Measurements from ENCODE around the gene TNIK. TPM values are rescaled to one million over a fixed set of nuclear protein-coding genes. Genes with fewer than 3 reads are reported as not detected.

Gene TNIK
- total and polyA plus RNA-seq, 2 donors from 2014 or later = 3.6 to 48.9 TPM

GRCh38 chr3:171227828-171228227, 232.4 kb downstream of the TNIK start:
- no peak for TF ChIP-seq CTCF (IDR thresholded peaks at IDR 0.05; ENCODE audit: borderline replicate concordance, extremely low read depth, insufficient read depth)
- no peaks in the 10 kb centered on the region for H3K4me1 ChIP-seq (ENCODE audit: control insufficient read depth in 2 of 3, insufficient read depth in 2 of 3, low read depth in 1 of 3, low read length in 3 of 3)
- H3K9ac ChIP-seq (ENCODE audit: low read length in 3 of 3) = no peak overlapping the region
- no peaks in the 10 kb centered on the region for H3K36me3 ChIP-seq (ENCODE audit: control insufficient read depth in 2 of 3, insufficient read depth in 3 of 3, low read length in 3 of 3)
- intact Hi-C loops (cut with DNase I) = no loop called here
- FAIRE-seq = no peak
- H3K27me3 ChIP-seq (ENCODE audit: control insufficient read depth, insufficient read depth, low read length) = no peaks in the 10 kb centered on the region
- H3K4me3 ChIP-seq (ENCODE audit: low read length in 3 of 3) = no peak overlapping the region
- H3K9me3 ChIP-seq (ENCODE audit: control insufficient read depth in 2 of 3, insufficient read depth in 1 of 3, low read length in 3 of 3) = peaks cover 0 to 4% (median 0%) of the 10 kb centered on the region in 3 donors
- no peak overlapping the region for H3K27ac ChIP-seq (ENCODE audit: low read depth in 2 of 2, low read length in 2 of 2)
- DNase-seq = no peak

DNA sequence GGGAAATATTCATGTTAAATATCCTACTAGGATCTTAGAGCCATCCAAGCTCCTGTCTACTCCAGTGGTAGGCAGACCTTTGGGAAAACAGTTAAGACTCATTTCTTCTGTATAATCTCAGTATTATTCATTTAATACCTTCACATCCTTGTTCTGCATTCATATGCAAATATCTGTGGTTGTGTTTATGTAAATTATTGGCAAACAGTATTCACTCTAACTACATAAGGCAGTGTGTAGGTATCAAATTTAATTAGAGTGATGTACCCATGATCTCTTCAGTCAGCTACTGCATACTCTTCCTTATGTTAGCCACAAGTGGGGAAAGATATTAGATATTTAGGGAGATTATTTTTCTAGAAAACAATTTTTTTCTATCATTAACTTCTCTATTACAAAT, 232.8 kb downstream of the TNIK start:
- no peaks in the 10 kb centered on the region for H3K36me3 ChIP-seq (ENCODE audit: control insufficient read depth in 2 of 3, insufficient read depth in 3 of 3, low read length in 3 of 3)

GRCh38 chr3:171226794-171227193, 233.4 kb downstream of the TNIK start:
- H3K36me3 ChIP-seq (ENCODE audit: control insufficient read depth in 2 of 3, insufficient read depth in 3 of 3, low read length in 3 of 3) = no peaks in the 10 kb centered on the region
- no peak overlapping the region for H3K27ac ChIP-seq (ENCODE audit: low read depth in 2 of 2, low read length in 2 of 2)
- no peaks in the 10 kb centered on the region for H3K27me3 ChIP-seq (ENCODE audit: control insufficient read depth, insufficient read depth, low read length)
- H3K9me3 ChIP-seq (ENCODE audit: control insufficient read depth in 2 of 3, insufficient read depth in 1 of 3, low read length in 3 of 3) = peaks cover 0 to 4% (median 0%) of the 10 kb centered on the region in 3 donors
- no peak for DNase-seq
- H3K4me3 ChIP-seq (ENCODE audit: low read length in 3 of 3) = no peak overlapping the region
- H3K4me1 ChIP-seq (ENCODE audit: control insufficient read depth in 2 of 3, insufficient read depth in 2 of 3, low read depth in 1 of 3, low read length in 3 of 3) = no peaks in the 10 kb centered on the region
- intact Hi-C loops (cut with DNase I) = no loop called here
- no peak for TF ChIP-seq CTCF (IDR thresholded peaks at IDR 0.05; ENCODE audit: borderline replicate concordance, extremely low read depth, insufficient read depth)
- no peak for FAIRE-seq
- no peak overlapping the region for H3K9ac ChIP-seq (ENCODE audit: low read length in 3 of 3)

More for the DNA sequence above, 232.8 kb downstream of the TNIK start:
- Histone ChIP-seq H3K4me1 (ENCODE audit: control insufficient read depth in 2 of 3, insufficient read depth in 2 of 3, low read depth in 1 of 3, low read length in 3 of 3) (no peaks in the 10 kb centered on the region), H3K27ac (ENCODE audit: low read depth in 2 of 2, low read length in 2 of 2) (no peak overlapping the region), H3K9ac (ENCODE audit: low read length in 3 of 3) (no peak overlapping the region), H3K27me3 (ENCODE audit: control insufficient read depth, insufficient read depth, low read length) (no peaks in the 10 kb centered on the region), H3K9me3 (ENCODE audit: control insufficient read depth in 2 of 3, insufficient read depth in 1 of 3, low read length in 3 of 3) (peaks cover 0 to 4% (median 0%) of the 10 kb centered on the region in 3 donors), H3K4me3 (ENCODE audit: low read length in 3 of 3) (no peak overlapping the region)
- TF ChIP-seq CTCF (IDR thresholded peaks at IDR 0.05; ENCODE audit: borderline replicate concordance, extremely low read depth, insufficient read depth) = no peak
- FAIRE-seq (no peak), DNase-seq (no peak)
- intact Hi-C loops (cut with DNase I) = no loop called here

- H3K4me1 ChIP-seq (ENCODE audit: control insufficient read depth in 2 of 3, insufficient read depth in 2 of 3, low read depth in 1 of 3, low read length in 3 of 3) = no peaks in the 10 kb centered on the region
- H3K27ac ChIP-seq (ENCODE audit: low read depth in 2 of 2, low read length in 2 of 2) = no peak overlapping the region
- no peak for FAIRE-seq
- peaks cover 0 to 4% (median 0%) of the 10 kb centered on the region in 3 donors for H3K9me3 ChIP-seq (ENCODE audit: control insufficient read depth in 2 of 3, insufficient read depth in 1 of 3, low read length in 3 of 3)
- intact Hi-C loops (cut with DNase I) = no loop called here
- no peak for DNase-seq
- no peaks in the 10 kb centered on the region for H3K27me3 ChIP-seq (ENCODE audit: control insufficient read depth, insufficient read depth, low read length)
- no peak for TF ChIP-seq CTCF (IDR thresholded peaks at IDR 0.05; ENCODE audit: borderline replicate concordance, extremely low read depth, insufficient read depth)
- H3K36me3 ChIP-seq (ENCODE audit: control insufficient read depth in 2 of 3, insufficient read depth in 3 of 3, low read length in 3 of 3) = no peaks in the 10 kb centered on the region
- H3K4me3 ChIP-seq (ENCODE audit: low read length in 3 of 3) = no peak overlapping the region
- H3K9ac ChIP-seq (ENCODE audit: low read length in 3 of 3) = no peak overlapping the region
Measured at GRCh38 chr3:171225708-171226107, 234.5 kb downstream of the TNIK start.

All from kidney (tissue), 14 donors.